Smooth muscle cell (in vitro differentiated cells): ENCODE results near the gene P3H1. TPM values are rescaled to one million over a fixed set of nuclear protein-coding genes. Genes with fewer than 3 reads are reported as not detected.

Source experiments
- DNase-seq: peaks from one replicate; lab custom pipeline; 2025; ENCODE audit not compliant: unreplicated experiment; lab: John Stamatoyannopoulos, UW
- H2AFZ ChIP-seq: fragments of 200-600 bp; sonication (generic); 2 replicates; pipeline ENCODE4 v1.6.0; 2016; ENCODE audit warnings: antibody characterized with exemption, low read depth, mild to moderate bottlenecking
- H3F3A ChIP-seq: fragments of 200-600 bp; sonication (generic); 2 replicates; pipeline ENCODE4 v1.6.0; 2017; ENCODE audit warnings: antibody characterized with exemption, low read depth
- H3K27ac ChIP-seq: fragments of 200-600 bp; sonication (generic); 2 replicates; pipeline ENCODE4 v1.5.1; 2016; ENCODE audit warnings: low read depth, mild to moderate bottlenecking
- H3K27me3 ChIP-seq: fragments of 200-600 bp; sonication (generic); 2 replicates; pipeline ENCODE4 v1.6.1; 2016; ENCODE audit warnings: low read depth, mild to moderate bottlenecking
- H3K36me3 ChIP-seq: fragments of 200-600 bp; sonication (generic); 2 replicates; pipeline ENCODE4 v1.5.1; 2016; ENCODE audit warnings: low read depth
- H3K4me1 ChIP-seq: fragments of 200-600 bp; sonication (generic); 2 replicates; pipeline ENCODE4 v1.5.1; 2016; ENCODE audit warnings: low read depth
- H3K4me2 ChIP-seq: fragments of 200-600 bp; sonication (generic); 2 replicates; pipeline ENCODE4 v1.6.0; 2016; ENCODE audit warnings: mild to moderate bottlenecking
- H3K4me3 ChIP-seq: fragments of 200-600 bp; sonication (generic); 2 replicates; pipeline ENCODE4 v1.5.1; 2016; ENCODE audit warnings: mild to moderate bottlenecking
- H3K79me2 ChIP-seq: fragments of 200-600 bp; sonication (generic); 2 replicates; pipeline ENCODE4 v1.6.0; 2016; ENCODE audit warnings: low read depth, mild to moderate bottlenecking
- H3K9ac ChIP-seq: fragments of 200-600 bp; sonication (generic); 2 replicates; pipeline ENCODE4 v1.6.0; 2016; ENCODE audit warnings: low read depth
- H3K9me3 ChIP-seq: fragments of 200-600 bp; sonication (generic); replicated peaks from 2 replicates; pipeline ENCODE4 v1.5.1; 2016; ENCODE audit warnings: low read depth
- H4K20me1 ChIP-seq: fragments of 200-600 bp; sonication (generic); 2 replicates; pipeline ENCODE4 v1.6.0; 2016; ENCODE audit warnings: low read depth
- CTCF ChIP-seq: fragments of 200-600 bp; sonication (generic); IDR thresholded peaks from 2 replicates; pipeline ENCODE4 v1.5.1; 2017; ENCODE audit warnings: borderline replicate concordance, mild to moderate bottlenecking, antibody characterized with exemption; ENCODE audit not compliant: insufficient read depth, poor library complexity, severe bottlenecking
- WGBS: methylation state at CpG from one replicate; pipeline ENCODE4 v1.1.7; 2016; ENCODE audit warnings: low lambda C conversion rate; 5-methylcytosine and 5-hydroxymethylcytosine counted together
- polyA plus RNA-seq: library from polyadenylated mRNA; unstranded; fragments of >200 nt; fragmentation: Nextera tagmentation; extraction: Ambion mirVana; gene quantifications from 2 replicates; pipeline ENCODE4 v1.2.1, GENCODE V29; 2016
- total RNA-seq: library from RNA; depleted of rRNA; stranded (reverse); fragments of >200 nt; gene quantifications from 2 replicates; pipeline ENCODE4 v1.2.3, GENCODE V29; 2014

The P3H1 gene
- total and polyA plus RNA-seq, 2 experiments from 2014 or later, result 256 to 535 TPM

- Histone ChIP-seq H3K9ac (no peak overlapping the region), H3K4me2 (no peak overlapping the region), H3F3A (peaks cover 28% of the 10 kb centered on the region), H3K36me3 (no peaks in the 10 kb centered on the region), H4K20me1 (peaks cover 18% of the 10 kb centered on the region), H3K79me2 (no peaks in the 10 kb centered on the region), H3K27ac (peak overlapping the region; percentile 28), H3K27me3 (no peaks in the 10 kb centered on the region), H2AFZ (no peak overlapping the region), H3K4me3 (no peak overlapping the region), H3K9me3 (no peaks in the 10 kb centered on the region), H3K4me1 (peaks cover 16% of the 10 kb centered on the region)
- WGBS, result 93% methylated on average over 8 of the region's 8 CpGs
- DNase-seq, result no peak
- no peak for TF ChIP-seq CTCF
Observed at GRCh38 chr1:42742141-42742540, 24.7 kb downstream of the P3H1 start.

- H3K79me2 ChIP-seq, result no peaks in the 10 kb centered on the region
- H4K20me1 ChIP-seq, result peaks cover 13% of the 10 kb centered on the region
- no peak overlapping the region for H3K9ac ChIP-seq
- H3K36me3 ChIP-seq, result no peaks in the 10 kb centered on the region
- H3K4me2 ChIP-seq, result no peak overlapping the region
- TF ChIP-seq CTCF, result no peak
- H3K27me3 ChIP-seq, result no peaks in the 10 kb centered on the region
- no peak overlapping the region for H3K4me3 ChIP-seq
- WGBS, result 99% methylated on average over 4 of the region's 4 CpGs
- peaks cover 28% of the 10 kb centered on the region for H3F3A ChIP-seq
- H2AFZ ChIP-seq, result no peak overlapping the region
- H3K9me3 ChIP-seq, result no peaks in the 10 kb centered on the region
- peaks cover 16% of the 10 kb centered on the region for H3K4me1 ChIP-seq
- DNase-seq, result no peak
- no peak overlapping the region for H3K27ac ChIP-seq
Observed at GRCh38 chr1:42741706-42742105, 25.1 kb downstream of the P3H1 start.

GRCh38 chr1:42740851-42741580 lies 25.8 kb downstream of the P3H1 start:
- peaks cover 25% of the 10 kb centered on the region for H3F3A ChIP-seq
- peaks cover 16% of the 10 kb centered on the region for H3K4me1 ChIP-seq
- no peaks in the 10 kb centered on the region for H3K27me3 ChIP-seq
- no peak overlapping the region for H2AFZ ChIP-seq
- no peaks in the 10 kb centered on the region for H3K79me2 ChIP-seq
- H3K27ac ChIP-seq, result no peak overlapping the region
- H4K20me1 ChIP-seq, result peaks cover 6% of the 10 kb centered on the region
- TF ChIP-seq CTCF, result no peak
- H3K9me3 ChIP-seq, result no peaks in the 10 kb centered on the region
- H3K4me2 ChIP-seq, result peak overlapping the region; percentile 80
- DNase-seq, result no peak
- 73% methylated on average over 14 of the region's 19 CpGs for WGBS
- H3K36me3 ChIP-seq, result no peaks in the 10 kb centered on the region
- no peak overlapping the region for H3K4me3 ChIP-seq
- no peak overlapping the region for H3K9ac ChIP-seq
